HG02623 (cell line): ENCODE measurements around the gene SLC38A7.
A peak's percentile ranks its signal among the peaks of the same experiment; 100 is the strongest.
"Not testable (repeated sequence)": the region's sequence is repeated elsewhere in the genome, so short reads cannot be mapped to it uniquely, and the experiment has no call there.

ENCODE experiments used
- ATAC-seq: cut with Tn5 transposase; IDR thresholded peaks from one replicate; pipeline ENCODE4 v1.9.1; 2021; ENCODE audit warnings: moderate library complexity; ENCODE audit not compliant: unreplicated experiment

SLC38A7 gene

DNA sequence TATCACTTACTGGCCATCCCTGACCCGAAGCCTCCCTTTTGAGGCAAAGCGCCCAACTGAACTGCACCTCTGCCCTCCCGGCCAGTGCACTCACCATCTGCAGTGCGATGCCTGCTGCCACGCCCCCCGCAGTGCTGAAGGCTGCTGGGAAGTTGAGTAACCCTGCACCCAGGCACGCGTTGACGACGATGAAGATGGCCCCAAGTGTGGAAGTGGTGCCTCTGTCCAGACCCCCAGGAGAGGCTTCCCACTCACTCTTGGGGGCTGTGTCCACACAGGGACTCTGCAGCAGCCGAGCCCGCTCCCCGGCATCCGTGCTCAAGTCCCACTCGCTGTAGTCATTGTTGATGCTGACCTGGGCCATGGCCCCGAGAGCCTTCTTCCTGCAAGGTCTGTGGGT lies 4.8 kb downstream of the SLC38A7 start:
- ATAC-seq, result no peak

DNA sequence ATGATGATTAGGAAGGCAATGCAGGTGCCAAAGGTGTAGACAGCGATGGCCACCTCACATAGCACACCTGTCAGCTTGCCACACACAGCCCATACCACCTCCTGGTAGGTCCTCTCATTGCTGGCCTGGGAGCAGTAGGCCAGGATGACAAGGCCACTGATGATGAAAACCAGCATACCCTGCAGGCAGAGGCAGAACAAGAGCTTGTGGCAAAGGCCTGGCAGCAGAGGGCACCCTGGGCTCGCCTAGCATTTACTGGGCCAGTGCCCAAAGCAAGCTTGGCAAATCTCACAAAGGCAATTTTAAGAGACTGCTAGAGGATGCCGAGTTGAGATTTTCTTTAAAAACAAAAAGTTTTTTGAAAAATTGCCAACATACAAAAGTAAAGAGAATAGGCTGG lies 5.9 kb downstream of the SLC38A7 start:
- no peak for ATAC-seq

DNA sequence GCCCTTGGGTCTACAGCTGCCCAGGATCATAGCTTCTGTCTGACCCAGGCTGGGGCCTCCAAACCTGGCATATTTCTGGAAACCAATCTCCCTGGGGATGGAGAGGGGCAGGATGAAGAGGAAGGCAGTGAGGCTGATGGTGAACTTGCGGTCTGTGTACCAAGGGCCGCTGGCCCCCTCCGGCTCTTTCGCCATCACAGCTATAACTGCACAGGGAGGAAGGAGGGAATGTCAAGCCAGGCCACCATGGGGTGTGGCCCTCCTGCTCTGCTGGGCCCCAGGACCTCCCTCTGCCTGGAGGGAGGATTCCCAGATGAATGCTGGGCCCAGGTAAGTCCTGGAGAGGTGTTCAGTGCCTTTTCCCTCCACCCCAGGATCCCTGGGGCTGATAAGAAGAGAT lies 6.3 kb downstream of the SLC38A7 start:
- ATAC-seq, result no peak

DNA sequence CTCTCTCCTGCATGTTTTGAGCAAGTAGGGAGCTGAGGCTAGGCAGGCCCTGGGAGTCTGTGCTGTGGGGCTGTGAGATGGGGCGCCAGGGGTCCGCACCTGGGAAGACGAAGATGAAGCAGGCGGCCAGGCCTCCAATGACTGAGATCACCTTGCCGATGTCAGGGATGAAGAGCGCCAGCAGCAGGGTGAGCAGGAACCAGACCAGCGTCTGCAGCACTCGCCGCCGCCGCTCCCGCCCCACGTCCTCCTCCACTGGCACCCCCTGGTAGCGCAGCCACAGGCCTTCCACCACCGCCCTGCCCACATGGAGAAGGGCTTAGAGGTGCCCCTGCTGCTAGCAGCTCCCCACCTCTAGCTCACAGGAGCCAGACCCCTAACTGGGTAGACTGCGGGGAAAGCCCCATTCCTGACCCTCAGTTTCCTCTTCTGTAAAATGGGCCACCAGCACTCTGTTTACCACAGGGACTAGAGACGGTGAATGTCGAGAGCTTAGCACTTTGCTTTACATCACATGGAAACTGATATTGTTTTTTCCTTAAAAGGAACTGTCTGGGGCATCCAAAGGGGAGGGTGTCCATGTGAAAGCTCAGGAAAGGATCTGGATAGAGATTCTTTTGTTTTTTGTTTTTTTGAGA lies 13.5 kb downstream of the SLC38A7 start:
- no peak for ATAC-seq

DNA sequence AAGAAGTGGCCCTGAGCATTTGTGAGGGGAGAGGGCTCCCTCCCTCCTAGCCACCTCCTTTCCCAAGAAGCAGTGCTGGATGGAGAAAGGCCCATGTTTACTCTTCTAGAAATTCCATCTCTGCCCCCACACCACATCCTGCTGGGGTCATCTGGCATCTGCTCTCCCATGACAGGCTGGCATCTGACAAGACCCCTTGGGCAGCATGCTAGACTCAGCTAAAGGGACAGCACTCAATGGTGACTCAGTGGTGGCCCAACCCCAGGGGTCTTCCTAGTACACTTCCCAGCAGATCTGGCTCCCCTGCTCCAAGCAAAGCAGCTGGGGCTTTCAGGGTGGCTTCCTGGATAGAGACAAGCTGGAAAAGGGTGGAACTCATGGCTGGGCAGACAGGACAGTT lies 14.4 kb downstream of the SLC38A7 start:
- no peak for ATAC-seq

DNA sequence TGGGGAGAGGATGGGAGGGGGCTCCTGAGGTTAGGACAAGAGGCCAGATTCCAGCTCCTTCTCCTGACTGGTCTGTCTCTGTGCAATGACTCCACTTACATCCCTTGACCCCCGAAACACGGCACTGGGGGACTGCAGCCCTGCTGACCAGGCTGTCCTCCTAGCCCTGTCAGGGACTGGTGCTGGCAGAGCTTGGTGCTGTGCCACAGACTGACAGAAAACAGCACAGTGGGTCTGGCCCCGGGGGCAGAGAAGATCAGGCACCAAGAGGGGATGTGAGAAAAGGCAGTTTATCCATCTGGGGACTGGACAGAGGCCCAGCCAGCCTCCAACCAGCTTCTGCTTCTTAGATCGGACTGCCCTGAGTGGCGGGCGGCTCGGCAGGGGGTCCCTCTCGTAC lies 19.4 kb downstream of the SLC38A7 start:
- no peak for ATAC-seq

DNA sequence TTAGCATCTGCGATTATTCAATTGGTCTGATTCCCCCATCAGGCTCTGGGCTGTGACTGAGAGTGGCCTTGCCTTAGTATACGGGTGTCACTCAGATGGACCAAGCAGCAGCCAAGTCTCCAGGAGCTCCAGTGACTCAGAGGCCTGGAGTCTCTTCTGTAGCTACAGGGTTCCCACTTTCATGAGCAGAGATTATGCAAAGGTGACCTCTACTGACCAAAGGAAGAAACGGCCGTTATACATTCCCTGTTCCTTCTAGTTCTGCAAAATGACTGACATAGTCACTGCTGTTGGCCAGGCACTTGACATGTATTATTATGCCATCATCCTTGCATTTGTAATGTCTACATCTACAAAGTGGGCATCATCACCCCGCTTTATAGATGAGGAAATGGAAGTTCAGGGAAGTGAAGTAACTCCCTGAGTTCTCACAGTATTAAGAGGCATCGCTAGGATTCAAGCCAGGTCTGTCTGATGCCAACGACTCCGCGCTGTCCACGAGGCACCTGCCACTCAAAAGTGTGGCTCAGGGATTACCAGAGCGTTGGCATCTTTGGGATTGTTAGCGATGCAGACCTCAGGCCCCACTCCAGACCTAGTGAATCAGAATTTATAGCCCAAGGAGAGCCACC lies 23.3 kb downstream of the SLC38A7 start:
- peak; percentile 89 for ATAC-seq

DNA sequence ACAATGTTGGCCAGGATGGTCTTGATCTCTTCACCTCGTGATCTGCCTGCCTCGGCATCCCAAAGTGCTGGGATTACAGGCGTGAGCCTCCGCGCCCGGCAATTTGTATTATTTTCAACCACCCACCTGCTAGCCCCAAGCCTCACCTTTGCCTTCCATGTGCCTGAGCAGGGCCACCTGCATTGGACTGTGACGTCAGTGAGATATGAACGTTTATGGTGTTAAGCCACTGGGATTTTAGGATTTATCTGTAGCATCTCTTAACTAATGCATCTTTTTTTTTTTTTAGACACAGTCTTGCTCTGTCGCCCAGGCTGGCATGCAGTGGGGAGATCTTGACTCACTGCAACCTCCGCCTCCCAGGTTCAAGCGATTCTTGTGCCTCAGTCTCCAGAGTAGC lies 24.7 kb downstream of the SLC38A7 start:
- ATAC-seq, result not testable (repeated sequence)

DNA sequence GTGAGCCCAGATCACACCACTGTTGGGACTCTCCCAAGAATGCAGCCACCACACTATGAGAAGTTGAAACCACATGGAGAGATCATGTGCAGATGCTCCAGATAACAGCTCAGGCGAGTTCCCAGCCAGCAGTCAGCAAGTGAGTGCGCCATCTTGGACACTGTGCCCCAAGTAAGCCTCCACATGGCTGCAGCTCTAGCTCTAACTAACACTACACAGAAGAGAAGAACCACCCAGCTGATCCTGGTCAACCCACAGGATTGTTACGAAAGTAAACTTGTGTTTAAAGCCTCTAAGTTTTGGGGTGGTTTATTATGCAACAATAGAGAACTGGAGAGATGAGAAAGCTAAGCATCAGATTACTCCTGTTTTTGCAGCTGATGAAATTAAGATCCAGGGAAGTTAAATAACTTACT lies 25.8 kb downstream of the SLC38A7 start:
- no peak for ATAC-seq

DNA sequence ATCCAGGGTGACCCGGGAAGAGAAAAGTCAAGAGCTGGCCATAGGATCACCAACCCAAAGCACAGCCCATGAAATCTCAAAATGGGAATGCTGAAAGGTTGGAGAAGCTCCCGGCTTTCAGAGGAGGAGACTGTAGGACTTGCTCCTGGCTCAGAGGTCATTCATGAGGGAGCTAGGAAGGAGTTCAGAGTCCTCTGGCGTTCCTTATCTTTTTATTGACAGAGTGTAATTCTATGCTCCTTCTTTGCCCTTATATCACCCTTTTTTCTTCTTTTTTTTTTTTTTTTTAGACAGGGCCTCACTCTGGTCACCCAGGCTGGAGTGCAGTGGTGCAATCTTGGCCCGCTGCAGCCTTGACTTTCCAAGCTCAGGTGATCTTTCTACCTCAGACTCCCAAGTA lies 27.7 kb downstream of the SLC38A7 start:
- ATAC-seq, result no peak

DNA sequence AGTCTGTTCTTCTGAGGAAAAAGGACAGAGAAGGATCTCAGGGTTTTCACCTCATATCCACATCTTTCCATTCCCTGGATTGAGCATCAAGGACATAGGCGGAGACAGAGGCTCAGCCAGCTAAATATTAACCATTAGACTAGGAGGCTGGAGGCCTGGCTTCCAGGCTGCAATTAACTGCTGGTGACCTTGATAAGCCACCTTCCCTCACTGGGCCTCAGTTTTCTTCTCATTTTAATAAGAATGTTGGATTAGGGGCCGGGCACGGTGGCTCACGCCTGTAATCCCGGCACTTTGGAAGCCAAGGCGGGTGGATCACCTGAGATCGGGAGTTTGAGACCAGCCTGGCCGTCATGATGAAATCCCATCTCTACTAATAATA lies 29.4 kb downstream of the SLC38A7 start:
- no peak for ATAC-seq

DNA sequence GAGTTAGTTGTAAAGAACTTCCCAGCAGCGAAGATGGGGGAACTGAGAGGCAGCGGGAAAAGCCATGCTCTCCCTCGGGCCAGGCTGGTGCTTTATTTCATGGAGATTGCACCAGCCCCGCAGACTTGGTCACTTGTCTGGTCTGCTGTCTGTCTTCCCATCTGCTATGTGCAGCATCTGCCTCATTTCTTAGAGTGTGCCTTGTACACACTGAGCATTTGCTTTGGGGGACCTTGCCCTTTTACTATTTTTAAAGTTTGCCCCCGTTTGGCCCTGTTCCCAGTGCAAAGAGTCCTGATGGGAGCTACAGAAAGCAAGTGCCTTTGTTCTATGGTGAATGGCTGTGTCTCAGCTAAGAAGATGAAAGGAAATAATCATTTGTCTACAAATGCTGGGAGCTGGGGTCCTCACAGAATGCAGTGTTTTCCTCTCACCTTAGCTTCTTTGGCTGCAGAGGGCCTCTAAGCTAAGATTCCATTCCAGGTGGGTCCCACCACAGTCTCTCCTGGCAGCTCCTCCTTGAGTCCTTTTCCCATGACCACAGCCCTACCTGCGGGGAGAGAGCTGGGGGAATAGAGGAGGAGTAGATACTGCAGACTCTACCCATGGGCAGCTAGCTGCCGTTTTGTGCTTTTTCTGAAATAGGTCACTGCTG lies 29.9 kb downstream of the SLC38A7 start:
- no peak for ATAC-seq

DNA sequence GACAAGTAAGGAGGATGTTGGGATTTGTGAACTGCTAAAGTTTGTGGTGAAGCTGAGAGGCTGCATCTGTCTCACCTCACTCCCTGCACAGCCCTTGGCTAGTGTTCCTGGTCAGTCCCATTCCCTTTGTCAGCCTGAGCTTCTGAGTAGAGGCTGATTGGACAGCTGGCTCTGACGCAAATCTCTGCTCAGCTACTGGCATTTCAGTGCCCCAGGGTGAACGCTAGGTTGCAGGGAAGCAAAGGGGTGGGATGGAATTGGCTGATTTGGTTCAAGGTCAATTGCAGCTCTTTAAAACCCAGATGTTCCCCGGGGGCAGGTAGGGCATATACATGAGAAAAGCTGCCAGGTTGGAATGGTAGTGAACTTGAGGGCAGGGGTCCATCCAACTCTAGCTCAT lies 31.8 kb downstream of the SLC38A7 start:
- no peak for ATAC-seq

DNA sequence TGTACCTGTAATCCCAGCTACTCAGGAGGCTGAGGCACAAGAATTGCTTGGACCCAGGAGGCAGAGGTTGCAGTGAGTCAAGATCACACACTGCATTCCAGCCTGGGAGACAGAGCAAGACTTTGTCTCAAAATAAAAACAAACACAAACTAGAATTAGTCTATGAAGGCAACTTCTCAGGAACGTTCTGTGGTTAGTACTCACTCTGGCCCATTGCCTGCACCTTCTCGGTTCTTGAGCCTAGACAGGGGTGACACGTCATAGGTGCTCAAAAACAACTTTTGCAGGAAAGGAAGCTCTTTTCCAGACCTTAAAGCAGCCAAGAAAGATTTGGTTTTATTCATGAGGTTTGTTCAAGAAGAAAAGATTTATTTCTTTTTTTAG lies 32.6 kb downstream of the SLC38A7 start:
- ATAC-seq, result no peak

DNA sequence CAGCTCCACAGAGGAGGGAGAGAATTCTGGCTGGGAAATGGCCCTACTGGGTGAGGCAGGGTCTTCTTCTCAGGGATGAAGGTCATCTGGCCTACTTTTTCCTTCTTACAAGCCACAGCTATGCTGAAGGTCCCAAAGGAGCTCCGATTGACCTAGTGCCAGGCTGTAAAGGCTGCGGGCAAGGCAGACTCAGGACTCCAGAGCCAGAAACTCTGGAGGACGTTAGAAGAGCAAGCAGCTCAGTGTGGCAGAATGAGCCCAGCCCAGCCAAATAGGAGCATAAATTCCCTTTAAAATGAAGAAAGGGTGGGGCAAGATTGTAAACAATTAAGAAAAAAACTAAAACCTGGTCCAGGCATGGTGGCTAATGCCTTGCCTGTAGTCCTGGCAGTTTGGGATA lies 34.9 kb downstream of the SLC38A7 start:
- ATAC-seq, result no peak

DNA sequence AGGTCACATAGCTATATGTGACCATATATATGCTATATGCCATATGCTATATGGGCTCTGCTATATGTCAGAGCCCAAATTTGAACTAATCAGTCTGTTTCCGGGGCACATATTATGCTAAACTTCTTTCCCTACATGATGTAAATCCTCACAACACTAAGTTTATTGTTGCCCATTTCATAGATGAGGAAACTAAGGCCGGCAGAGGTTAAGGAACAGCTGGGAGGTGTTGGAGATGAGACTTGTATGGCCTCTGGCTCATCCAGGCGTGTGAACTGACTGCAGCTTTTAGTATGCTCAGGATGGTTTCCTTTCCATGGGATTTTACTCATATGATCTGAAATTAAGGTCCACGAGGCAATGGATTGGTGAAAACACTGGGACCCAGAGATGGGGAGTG lies 37.5 kb downstream of the SLC38A7 start:
- no peak for ATAC-seq

DNA sequence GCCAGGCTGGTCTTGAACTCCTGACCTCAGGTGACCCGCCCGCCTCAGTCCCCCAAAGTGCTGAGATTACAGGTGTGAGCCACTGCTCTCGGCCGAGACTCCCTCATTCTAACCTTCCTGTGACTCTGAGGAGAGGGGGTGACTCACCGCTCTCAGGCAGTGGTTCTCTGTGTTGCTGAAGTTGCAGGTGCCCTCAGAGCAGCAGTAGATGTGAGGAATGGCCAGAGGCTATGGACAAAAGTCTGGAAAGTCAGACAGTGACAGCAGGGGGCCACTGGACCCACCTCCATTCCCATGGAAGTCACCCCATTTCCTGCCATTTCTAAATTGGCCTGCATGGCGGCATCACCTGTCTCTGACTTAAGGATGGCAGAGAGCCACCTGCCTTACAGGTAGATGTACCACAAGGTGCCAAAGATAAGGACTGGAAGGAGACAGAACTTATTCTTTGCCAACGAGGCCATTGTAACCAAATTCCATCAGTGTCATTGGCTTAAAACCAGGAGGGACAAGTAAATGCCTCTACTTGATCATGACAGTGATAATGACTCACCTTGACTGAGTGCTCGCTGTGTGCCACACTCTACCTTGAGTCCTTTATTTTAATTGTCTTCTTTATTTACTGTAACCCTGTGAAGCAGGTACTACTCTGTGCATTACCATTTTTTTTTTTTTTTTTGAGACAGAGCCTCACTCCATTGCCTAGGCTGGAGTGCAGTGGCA lies 39.6 kb downstream of the SLC38A7 start:
- ATAC-seq, result no peak

DNA sequence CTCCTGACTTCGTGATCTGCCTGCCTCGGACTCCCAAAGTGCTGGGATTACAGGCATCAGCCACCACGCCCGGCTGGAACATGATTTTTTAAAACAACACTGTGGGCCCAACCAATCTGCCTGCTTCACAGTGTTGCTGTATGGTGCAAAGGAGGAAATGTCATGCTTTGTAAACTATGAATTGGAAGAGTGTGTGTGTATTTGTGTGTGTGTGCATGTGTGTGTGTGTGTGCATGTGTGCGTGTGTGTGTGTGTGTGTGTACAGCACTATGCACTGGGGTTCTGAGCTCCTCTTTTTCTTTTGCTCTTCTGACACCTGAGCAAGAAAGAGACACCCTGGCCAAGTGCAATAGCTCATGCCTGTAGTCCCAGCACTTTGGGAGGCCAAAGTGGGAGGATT lies 40.5 kb downstream of the SLC38A7 start:
- no peak for ATAC-seq

DNA sequence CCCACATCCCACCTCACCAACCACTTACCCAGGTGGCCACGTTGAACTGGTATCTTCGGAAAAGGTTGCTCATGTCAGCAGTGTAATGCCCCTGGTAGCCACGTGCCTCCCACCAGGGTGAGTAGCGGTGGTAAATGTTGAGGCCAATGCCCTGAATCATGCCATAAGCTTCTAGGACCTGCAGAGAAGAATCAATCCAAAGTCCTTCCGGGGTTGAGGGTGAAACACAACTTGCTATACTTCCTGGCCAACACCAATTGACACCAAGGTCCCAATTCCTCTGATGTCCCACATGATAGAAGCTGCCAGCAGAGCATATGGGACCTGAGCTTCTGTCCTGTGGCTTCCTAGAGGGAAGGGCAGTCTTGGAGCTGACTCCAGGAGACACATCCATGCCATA lies 43.6 kb downstream of the SLC38A7 start:
- no peak for ATAC-seq

DNA sequence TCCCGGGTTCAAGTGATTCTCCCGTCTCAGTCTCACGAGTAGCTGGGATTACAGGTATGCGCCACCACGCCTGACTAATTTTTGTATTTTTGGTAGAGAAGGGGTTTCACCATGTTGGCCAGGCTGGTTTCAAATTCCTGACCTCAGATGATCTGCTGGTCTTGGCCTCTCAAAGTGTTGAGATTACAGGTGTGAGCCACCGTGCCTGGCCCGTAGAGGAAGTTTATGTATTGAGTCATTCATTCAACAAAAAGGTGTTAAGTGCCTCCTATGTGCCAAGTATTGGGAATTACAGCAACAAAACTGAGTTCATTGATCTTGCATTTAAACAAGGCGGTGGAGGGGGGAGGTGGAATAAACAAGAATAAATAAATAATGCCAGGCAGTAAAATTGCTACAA lies 44.7 kb downstream of the SLC38A7 start:
- ATAC-seq, result no peak

DNA sequence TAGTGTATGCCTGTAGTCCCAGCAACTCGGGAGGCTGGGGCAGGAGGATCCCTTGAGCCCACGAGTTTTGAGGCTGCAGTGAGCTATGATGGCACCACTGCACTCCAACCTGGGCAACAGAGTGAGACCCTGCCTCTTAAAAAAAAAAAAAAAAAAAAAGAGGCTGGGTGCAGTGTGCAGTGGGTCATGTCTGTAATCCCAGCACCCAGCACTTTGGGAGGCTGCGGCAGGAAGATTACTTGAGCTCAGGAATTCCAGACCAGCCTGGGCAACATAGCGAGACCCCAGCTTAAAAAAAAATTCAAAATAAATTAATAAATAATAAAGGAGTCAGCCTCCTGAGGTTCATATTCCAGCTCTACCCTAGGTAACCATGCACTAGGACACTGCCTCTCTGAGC lies 45.3 kb downstream of the SLC38A7 start:
- no peak for ATAC-seq
